ENCODE measurements around the gene LACTBL1. TPM values are rescaled to one million over a fixed set of nuclear protein-coding genes. Genes with fewer than 3 reads are reported as not detected.

Gene LACTBL1
- total RNA-seq, 1 experiment from 2014 or later: not detected

- no TSS peak for BruUV-seq (replicated peaks)
- intact Hi-C loops (cut with micrococcal nuclease): no loop called here
- Mint-ChIP-seq H3K27ac (ENCODE audit: low read depth, unreplicated experiment) (no peak overlapping the region), H3K9me3 (ENCODE audit: unreplicated experiment) (no peaks in the 10 kb centered on the region), H3K4me3 (ENCODE audit: unreplicated experiment) (no peak overlapping the region), H3K27me3 (ENCODE audit: insufficient read depth, unreplicated experiment) (peaks cover 28% of the 10 kb centered on the region), H3K4me1 (ENCODE audit: insufficient read depth, unreplicated experiment) (peaks cover under 1% of the 10 kb centered on the region), H3K36me3 (ENCODE audit: insufficient read depth, unreplicated experiment) (no peaks in the 10 kb centered on the region)
- TF ChIP-seq, protein P1, sequence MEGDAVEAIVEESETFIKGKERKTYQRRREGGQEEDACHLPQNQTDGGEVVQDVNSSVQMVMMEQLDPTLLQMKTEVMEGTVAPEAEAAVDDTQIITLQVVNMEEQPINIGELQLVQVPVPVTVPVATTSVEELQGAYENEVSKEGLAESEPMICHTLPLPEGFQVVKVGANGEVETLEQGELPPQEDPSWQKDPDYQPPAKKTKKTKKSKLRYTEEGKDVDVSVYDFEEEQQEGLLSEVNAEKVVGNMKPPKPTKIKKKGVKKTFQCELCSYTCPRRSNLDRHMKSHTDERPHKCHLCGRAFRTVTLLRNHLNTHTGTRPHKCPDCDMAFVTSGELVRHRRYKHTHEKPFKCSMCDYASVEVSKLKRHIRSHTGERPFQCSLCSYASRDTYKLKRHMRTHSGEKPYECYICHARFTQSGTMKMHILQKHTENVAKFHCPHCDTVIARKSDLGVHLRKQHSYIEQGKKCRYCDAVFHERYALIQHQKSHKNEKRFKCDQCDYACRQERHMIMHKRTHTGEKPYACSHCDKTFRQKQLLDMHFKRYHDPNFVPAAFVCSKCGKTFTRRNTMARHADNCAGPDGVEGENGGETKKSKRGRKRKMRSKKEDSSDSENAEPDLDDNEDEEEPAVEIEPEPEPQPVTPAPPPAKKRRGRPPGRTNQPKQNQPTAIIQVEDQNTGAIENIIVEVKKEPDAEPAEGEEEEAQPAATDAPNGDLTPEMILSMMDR (IDR thresholded peaks at IDR 0.05; ENCODE audit: unreplicated experiment): no peak
- POLR2A ChIA-PET: no interaction called here
- CTCF ChIA-PET: interaction anchor here (0.6 to 1.7 kb wide), 4 partner anchors 10 to 217 kb away, joined by 3 to 6 read pairs (median 4); no protein-coding TSS in a partner anchor
- no peak for DNase-seq (ENCODE audit: unreplicated experiment)
Observed at GRCh38 chr1:22921452-22922126, 51.1 kb downstream of the LACTBL1 start.

DNA sequence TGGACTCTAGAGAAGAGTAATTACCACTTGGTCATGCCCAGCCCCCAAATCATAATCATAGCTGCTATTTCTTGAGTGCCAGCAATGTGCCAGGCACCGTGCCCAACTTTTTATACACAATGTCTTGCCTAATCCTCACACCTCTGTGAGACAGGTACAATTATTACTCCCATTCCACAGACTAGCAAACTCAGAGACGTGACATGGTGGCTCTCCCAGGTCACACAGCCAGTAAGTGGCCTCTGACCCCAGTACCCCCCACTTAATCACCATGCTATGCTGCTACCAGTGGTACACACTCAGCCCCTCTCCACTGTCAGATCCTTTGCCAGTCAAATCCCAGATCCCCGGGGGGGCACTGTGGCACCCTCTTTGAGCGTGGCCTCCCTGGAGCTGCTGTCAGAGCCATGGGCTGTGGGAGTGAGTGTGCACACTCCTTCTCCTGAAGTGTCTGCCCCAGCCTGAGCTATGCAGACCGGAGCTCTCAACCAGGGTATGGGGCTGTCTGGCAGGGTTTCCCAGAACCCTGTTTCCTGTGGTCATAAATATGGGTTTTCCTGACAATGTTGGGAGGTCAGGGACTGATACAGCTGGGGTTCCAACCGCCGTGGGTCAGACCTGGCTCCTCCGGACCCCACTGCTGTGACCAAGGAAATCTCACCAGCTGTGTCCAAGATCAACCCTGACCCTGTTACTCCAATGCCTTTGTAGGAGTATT, 51.8 kb downstream of the LACTBL1 start:
- DNase-seq (ENCODE audit: unreplicated experiment): peak; percentile 69
- Mint-ChIP-seq H3K9me3 (ENCODE audit: unreplicated experiment) (no peaks in the 10 kb centered on the region), H3K4me3 (ENCODE audit: unreplicated experiment) (no peak overlapping the region), H3K27ac (ENCODE audit: low read depth, unreplicated experiment) (no peak overlapping the region), H3K4me1 (ENCODE audit: insufficient read depth, unreplicated experiment) (peaks cover 5% of the 10 kb centered on the region), H3K27me3 (ENCODE audit: insufficient read depth, unreplicated experiment) (peaks cover 22% of the 10 kb centered on the region), H3K36me3 (ENCODE audit: insufficient read depth, unreplicated experiment) (no peaks in the 10 kb centered on the region)
- TF ChIP-seq, protein P1 (IDR thresholded peaks at IDR 0.05; ENCODE audit: unreplicated experiment): no peak
- ChIA-PET CTCF (interaction anchor here (0.5 to 1.7 kb wide), 6 partner anchors 10 to 217 kb away, joined by 3 to 6 read pairs (median 4); no protein-coding TSS in a partner anchor), POLR2A (no interaction called here)
- BruUV-seq (replicated peaks): no TSS peak
- intact Hi-C loops (cut with micrococcal nuclease): no loop called here

DNA sequence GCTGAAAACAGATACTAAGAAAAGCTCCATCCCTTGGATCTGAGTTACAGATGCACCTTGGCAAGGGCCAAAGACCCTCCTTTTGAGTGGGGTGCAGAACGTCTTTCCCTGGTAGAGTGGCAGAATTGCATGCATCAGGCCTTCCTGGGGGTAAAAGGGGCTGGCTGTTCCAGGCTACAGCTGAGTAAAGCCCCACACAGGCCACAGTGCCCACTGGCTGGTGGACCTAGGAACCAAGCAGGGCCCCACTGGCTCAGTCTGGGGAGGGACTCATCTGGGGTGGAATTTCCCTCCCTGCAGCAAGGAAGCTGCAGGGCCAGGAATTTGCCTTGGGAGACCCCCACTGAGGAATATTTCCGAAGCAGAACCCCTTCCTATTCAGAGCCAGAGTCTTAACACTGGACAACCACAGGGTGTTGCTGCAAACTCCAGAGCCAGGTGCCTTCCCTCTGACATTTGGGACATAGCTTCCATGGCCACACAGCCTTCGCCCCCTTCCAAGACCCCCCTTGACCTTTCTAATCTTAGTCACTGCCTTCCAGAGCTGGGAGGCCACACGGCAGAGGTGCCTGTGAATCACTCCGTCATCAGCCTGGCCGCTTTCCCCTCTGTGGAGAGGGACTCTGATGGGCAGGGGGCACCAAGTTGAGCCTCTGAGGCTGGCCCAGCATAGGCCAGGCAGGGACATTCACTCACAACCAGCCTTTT, 52.5 kb downstream of the LACTBL1 start:
- BruUV-seq (replicated peaks): no TSS peak
- no peaks in the 10 kb centered on the region for H3K9me3 Mint-ChIP-seq (ENCODE audit: unreplicated experiment)
- no peak for DNase-seq (ENCODE audit: unreplicated experiment)
- peaks cover 17% of the 10 kb centered on the region for H3K27me3 Mint-ChIP-seq (ENCODE audit: insufficient read depth, unreplicated experiment)
- peaks cover 5% of the 10 kb centered on the region for H3K4me1 Mint-ChIP-seq (ENCODE audit: insufficient read depth, unreplicated experiment)
- no peak overlapping the region for H3K27ac Mint-ChIP-seq (ENCODE audit: low read depth, unreplicated experiment)
- CTCF ChIA-PET: interaction anchor here (0.5 to 1.7 kb wide), 4 partner anchors 11 to 216 kb away, joined by 3 to 5 read pairs (median 4); no protein-coding TSS in a partner anchor
- TF ChIP-seq, protein P1 (IDR thresholded peaks at IDR 0.05; ENCODE audit: unreplicated experiment): no peak
- intact Hi-C loops (cut with micrococcal nuclease): no loop called here
- no peaks in the 10 kb centered on the region for H3K36me3 Mint-ChIP-seq (ENCODE audit: insufficient read depth, unreplicated experiment)
- no peak overlapping the region for H3K4me3 Mint-ChIP-seq (ENCODE audit: unreplicated experiment)
- POLR2A ChIA-PET: no interaction called here
